HL-60 (cell line): ENCODE data around the gene SRPK2.

Experiments
- DNase-seq, 2 experiments: peaks; one replicate each; pipeline ENCODE4 v3.0.0-alpha.2; 2010 to 2020; ENCODE audit warnings: low read depth in 1 of 2, low spot score in 1 of 2
- H3K27ac ChIP-seq: fragments of 250-450 bp; sonication (Bioruptor Pico); replicated peaks from 2 replicates; pipeline ENCODE4 v1.5.1; 2020; ENCODE audit warnings: mild to moderate bottlenecking, moderate library complexity
- H3K27me3 ChIP-seq: fragments of 250-450 bp; sonication (Bioruptor Pico); 2 replicates; pipeline ENCODE4 v1.5.1; 2021; ENCODE audit warnings: mild to moderate bottlenecking, moderate library complexity; ENCODE audit not compliant: insufficient read depth, poor library complexity, severe bottlenecking
- H3K4me3 ChIP-seq: replicated peaks from 2 replicates; pipeline ENCODE4 v1.5.1; 2011; ENCODE audit warnings: mild to moderate bottlenecking, control low read depth, low read length; ENCODE audit not compliant: insufficient read depth
- GABPA ChIP-seq: IDR thresholded peaks from 2 replicates; pipeline ENCODE4 v1.6.1; 2012; ENCODE audit warnings: low read depth
- POLR2AphosphoS5 ChIP-seq: IDR thresholded peaks from 2 replicates; pipeline ENCODE4 v1.6.1; 2012; ENCODE audit warnings: low read depth
- SPI1 ChIP-seq: IDR thresholded peaks from 2 replicates; pipeline ENCODE4 v1.6.1; 2012; ENCODE audit warnings: low read depth, mild to moderate bottlenecking, borderline replicate concordance
- TF ChIP-seq, protein P1 (sequence below): IDR thresholded peaks from 2 replicates; pipeline ENCODE4 v1.6.1; 2012; ENCODE audit warnings: low read depth; ENCODE audit not compliant: insufficient replicate concordance
- TF ChIP-seq, protein P2 (sequence below): IDR thresholded peaks from one replicate; pipeline ENCODE4 v1.5.1; 2011; ENCODE audit warnings: low read length, control low read depth, inconsistent platforms; ENCODE audit not compliant: insufficient read depth

Gene SRPK2

DNA sequence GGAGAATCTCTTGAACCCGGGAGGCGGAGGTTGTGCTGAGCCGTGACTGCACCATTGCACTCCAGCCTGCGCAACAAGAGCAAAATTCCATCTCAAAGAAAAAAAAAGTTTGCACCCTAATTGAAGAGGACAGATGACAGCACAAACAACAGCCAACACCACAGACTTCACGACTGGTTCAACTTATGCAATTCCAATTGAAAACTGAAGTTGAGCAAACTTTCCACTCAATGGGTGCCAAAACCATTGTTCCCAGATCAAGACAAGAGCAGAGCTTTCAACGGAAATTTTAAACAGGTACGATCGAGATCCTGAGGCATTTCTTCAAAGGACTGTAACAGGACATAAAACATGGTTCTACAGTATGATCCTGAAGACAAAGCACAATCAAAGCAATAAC, 225.0 kb downstream of the SRPK2 start:
- TF ChIP-seq, protein P1, sequence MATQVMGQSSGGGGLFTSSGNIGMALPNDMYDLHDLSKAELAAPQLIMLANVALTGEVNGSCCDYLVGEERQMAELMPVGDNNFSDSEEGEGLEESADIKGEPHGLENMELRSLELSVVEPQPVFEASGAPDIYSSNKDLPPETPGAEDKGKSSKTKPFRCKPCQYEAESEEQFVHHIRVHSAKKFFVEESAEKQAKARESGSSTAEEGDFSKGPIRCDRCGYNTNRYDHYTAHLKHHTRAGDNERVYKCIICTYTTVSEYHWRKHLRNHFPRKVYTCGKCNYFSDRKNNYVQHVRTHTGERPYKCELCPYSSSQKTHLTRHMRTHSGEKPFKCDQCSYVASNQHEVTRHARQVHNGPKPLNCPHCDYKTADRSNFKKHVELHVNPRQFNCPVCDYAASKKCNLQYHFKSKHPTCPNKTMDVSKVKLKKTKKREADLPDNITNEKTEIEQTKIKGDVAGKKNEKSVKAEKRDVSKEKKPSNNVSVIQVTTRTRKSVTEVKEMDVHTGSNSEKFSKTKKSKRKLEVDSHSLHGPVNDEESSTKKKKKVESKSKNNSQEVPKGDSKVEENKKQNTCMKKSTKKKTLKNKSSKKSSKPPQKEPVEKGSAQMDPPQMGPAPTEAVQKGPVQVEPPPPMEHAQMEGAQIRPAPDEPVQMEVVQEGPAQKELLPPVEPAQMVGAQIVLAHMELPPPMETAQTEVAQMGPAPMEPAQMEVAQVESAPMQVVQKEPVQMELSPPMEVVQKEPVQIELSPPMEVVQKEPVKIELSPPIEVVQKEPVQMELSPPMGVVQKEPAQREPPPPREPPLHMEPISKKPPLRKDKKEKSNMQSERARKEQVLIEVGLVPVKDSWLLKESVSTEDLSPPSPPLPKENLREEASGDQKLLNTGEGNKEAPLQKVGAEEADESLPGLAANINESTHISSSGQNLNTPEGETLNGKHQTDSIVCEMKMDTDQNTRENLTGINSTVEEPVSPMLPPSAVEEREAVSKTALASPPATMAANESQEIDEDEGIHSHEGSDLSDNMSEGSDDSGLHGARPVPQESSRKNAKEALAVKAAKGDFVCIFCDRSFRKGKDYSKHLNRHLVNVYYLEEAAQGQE = no peak
- TF ChIP-seq GABPA (no peak), POLR2AphosphoS5 (no peak), SPI1 (no peak)
- TF ChIP-seq, protein P2, sequence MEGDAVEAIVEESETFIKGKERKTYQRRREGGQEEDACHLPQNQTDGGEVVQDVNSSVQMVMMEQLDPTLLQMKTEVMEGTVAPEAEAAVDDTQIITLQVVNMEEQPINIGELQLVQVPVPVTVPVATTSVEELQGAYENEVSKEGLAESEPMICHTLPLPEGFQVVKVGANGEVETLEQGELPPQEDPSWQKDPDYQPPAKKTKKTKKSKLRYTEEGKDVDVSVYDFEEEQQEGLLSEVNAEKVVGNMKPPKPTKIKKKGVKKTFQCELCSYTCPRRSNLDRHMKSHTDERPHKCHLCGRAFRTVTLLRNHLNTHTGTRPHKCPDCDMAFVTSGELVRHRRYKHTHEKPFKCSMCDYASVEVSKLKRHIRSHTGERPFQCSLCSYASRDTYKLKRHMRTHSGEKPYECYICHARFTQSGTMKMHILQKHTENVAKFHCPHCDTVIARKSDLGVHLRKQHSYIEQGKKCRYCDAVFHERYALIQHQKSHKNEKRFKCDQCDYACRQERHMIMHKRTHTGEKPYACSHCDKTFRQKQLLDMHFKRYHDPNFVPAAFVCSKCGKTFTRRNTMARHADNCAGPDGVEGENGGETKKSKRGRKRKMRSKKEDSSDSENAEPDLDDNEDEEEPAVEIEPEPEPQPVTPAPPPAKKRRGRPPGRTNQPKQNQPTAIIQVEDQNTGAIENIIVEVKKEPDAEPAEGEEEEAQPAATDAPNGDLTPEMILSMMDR = no peak
- Histone ChIP-seq H3K27ac (no peak overlapping the region), H3K27me3 (no peaks in the 10 kb centered on the region), H3K4me3 (no peak overlapping the region)
- DNase-seq = no peak

DNA sequence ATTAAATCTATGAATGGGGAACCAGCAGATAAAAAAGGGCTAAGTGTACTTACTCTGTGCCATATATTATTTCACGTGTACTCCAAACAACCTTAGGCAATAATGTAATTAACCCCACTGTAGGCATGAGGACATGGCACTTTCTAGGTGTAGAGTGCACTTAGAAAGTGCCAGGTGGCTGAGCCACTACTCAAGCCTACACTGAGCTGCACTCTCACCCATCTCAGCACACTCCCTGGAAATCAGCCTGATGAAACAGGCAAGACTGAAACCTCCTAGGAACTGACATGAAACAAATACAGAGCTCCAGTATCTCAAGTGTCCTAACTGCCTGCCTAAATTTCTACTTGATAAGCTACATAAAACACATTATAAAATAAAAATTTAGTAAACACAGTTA, 227.4 kb downstream of the SRPK2 start:
- DNase-seq = no peak
- Histone ChIP-seq H3K27me3 (no peaks in the 10 kb centered on the region), H3K27ac (no peak overlapping the region), H3K4me3 (no peak overlapping the region)
- TF ChIP-seq GABPA (no peak), SPI1 (no peak), POLR2AphosphoS5 (no peak)
- TF ChIP-seq, protein P1 = no peak
- TF ChIP-seq, protein P2 = no peak

DNA sequence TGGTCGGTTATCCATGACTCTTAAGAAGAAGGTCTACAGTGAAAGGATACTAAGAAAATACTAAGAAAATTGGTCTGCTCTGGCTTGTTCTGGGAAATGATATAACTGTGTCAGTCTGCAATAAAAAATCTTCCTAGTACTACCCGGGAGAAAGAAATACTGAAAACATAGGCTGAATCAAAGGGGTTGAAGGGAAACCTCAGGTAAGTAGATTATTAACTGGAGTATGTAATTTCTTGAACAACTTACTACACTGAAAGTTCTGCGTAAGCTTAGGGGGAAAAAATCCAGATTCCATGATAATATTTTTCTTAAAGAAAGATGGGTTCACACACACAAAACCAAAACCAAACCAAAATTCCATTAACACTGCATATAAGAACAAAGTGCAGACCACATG, 231.4 kb downstream of the SRPK2 start:
- Histone ChIP-seq H3K27ac (no peak overlapping the region), H3K4me3 (no peak overlapping the region), H3K27me3 (no peaks in the 10 kb centered on the region)
- DNase-seq = no peak
- TF ChIP-seq SPI1 (no peak), POLR2AphosphoS5 (no peak), GABPA (no peak)
- TF ChIP-seq, protein P2 = no peak
- TF ChIP-seq, protein P1 = no peak
